Heart right ventricle (tissue), 16 donors: Measurements from ENCODE around the gene CRELD2. TPM values are rescaled to one million over a fixed set of nuclear protein-coding genes. Genes with fewer than 3 reads are reported as not detected.

ENCODE experiments used
- ATAC-seq, 8 donors: fragments of 200-7000 bp; cut with Tn5 transposase; one replicate each; pipeline ENCODE4 v1.9.1; 2020; ENCODE audit warnings: mild to moderate bottlenecking in 8 of 8, moderate library complexity in 8 of 8, moderate number of reproducible peaks in 1 of 8
- DNase-seq, 2 donors: peaks; one replicate each; pipeline ENCODE4 v3.0.0-alpha.2; 2020
- H3K27ac ChIP-seq, 10 donors: fragments of 200-600 bp; sonication (generic) in 2 of 10; one replicate each; pipeline versions ENCODE4 v1.5.0 to v1.8.0; 2020 to 2022; ENCODE audit warnings: mild to moderate bottlenecking in 3 of 10
- H3K27me3 ChIP-seq, 7 donors: fragments of 200-600 bp; one replicate each; pipeline ENCODE4 v1.8.0; 2021 to 2022; ENCODE audit warnings: mild to moderate bottlenecking in 2 of 7
- H3K36me3 ChIP-seq, 9 donors: fragments of 200-600 bp; sonication (generic) in 1 of 9; one replicate each; pipeline versions ENCODE4 v1.5.0 to v1.8.0; 2020 to 2022; ENCODE audit warnings: mild to moderate bottlenecking in 2 of 9
- H3K4me1 ChIP-seq, 9 donors: fragments of 200-600 bp; sonication (generic) in 1 of 9; one replicate each; pipeline versions ENCODE4 v1.5.0 to v1.8.0; 2020 to 2022; ENCODE audit warnings: mild to moderate bottlenecking in 4 of 9
- H3K4me3 ChIP-seq, 10 donors: fragments of 200-600 bp; sonication (generic) in 2 of 10; one replicate each; pipeline versions ENCODE4 v1.5.0 to v1.8.0; 2020 to 2022; ENCODE audit warnings: mild to moderate bottlenecking in 7 of 10, moderate library complexity in 2 of 10
- H3K9me3 ChIP-seq, 11 donors: fragments of 200-600 bp in 10 of 11; sonication (generic) in 2 of 11; one replicate each; pipeline versions ENCODE4 v1.5.0 to v1.8.0; 2013 to 2022; ENCODE audit warnings: mild to moderate bottlenecking in 2 of 11, control low read depth in 1 of 11, moderate library complexity in 1 of 11
- CTCF ChIP-seq, 9 donors: fragments of 200-600 bp; sonication (generic) in 2 of 9; IDR thresholded peaks; one replicate each; pipeline versions ENCODE4 v1.5.0 to v1.8.0; 2021 to 2022; ENCODE audit warnings: antibody characterized with exemption in 9 of 9, mild to moderate bottlenecking in 5 of 9, moderate library complexity in 1 of 9
- WGBS, 2 donors: extraction: QIAGEN DNeasy Blood & Tissue Kit; methylation state at CpG; one replicate each; pipeline ENCODE4 v1.1.7; 2013; ENCODE audit warnings: inconsistent platforms in 1 of 2; 5-methylcytosine and 5-hydroxymethylcytosine counted together
- intact Hi-C, 10 donors: fragments of 100-400 bp; cut with DNase I; formaldehyde crosslinking; loops; one replicate each; pipeline versions ENCODE4 v1.11.1 to v1.14.2; 2022
- polyA plus RNA-seq, 2 donors: library from polyadenylated mRNA; stranded (reverse); fragments of 200-250 nt; gene quantifications; one replicate each; pipeline ENCODE4 v1.2.3, GENCODE V29; 2013
- total RNA-seq, 10 donors: library from RNA; stranded (reverse); fragmentation: NEBNext Ultra II Directional in 3 of 10; extraction: Animal tissue kit (Norgen Biotek cat#: 25700) in 3 of 10; gene quantifications; one replicate each; pipeline versions ENCODE4 v1.2.1 to v1.2.4, GENCODE V29; 2021 to 2023
- donor health status: Arrhythmogenic right ventricular cardiomyopathy.
- donor health status: ischemic (EF 13 %, LVEDD 7.1; RV severe dilation, severe dysfunction).
- donor health status: healthy with polysubstance abuse.
- donor health status: DM: no; HTN: yes; CAD: no.
- donor health status: DM: no; HTN: no; CAD: no.
- donor health status: ischemic (EF 25% LVEDD 6.9; RV normal size, moderate dysfunction).
- donor health status: ischemic (EF 25% LVEDD 5.7; RV mildly dilated, moderate dysfunction).
- donor health status: healthy.
- donor health status: DM: yes; HTN: yes; CAD: no.
- donor health status: Ischemic cardiomyopathy.
- donor health status: ischemic (EF 35%, LVEDD 5.7; RV mildly dilated, moderate dysfunction).
- donor health status: nonischemic (EF 11% LVEDD 7.7; RV severe dilation, severe dysfunction).
- donor health status: DM: yes; HTN: yes; CAD: no.
- donor health status: PGD.
- donor health status: ischemic (EF 29% LVEDD 5.4; RV normal size, mild dysfunction).
- donor health status: nonischemic (EF 23%, LVEDD 6.1; RV moderate dilation, normal function).

The CRELD2 gene
- total and polyA plus RNA-seq, 12 donors = 11.0 to 90.0 (median 19.2) TPM

DNA sequence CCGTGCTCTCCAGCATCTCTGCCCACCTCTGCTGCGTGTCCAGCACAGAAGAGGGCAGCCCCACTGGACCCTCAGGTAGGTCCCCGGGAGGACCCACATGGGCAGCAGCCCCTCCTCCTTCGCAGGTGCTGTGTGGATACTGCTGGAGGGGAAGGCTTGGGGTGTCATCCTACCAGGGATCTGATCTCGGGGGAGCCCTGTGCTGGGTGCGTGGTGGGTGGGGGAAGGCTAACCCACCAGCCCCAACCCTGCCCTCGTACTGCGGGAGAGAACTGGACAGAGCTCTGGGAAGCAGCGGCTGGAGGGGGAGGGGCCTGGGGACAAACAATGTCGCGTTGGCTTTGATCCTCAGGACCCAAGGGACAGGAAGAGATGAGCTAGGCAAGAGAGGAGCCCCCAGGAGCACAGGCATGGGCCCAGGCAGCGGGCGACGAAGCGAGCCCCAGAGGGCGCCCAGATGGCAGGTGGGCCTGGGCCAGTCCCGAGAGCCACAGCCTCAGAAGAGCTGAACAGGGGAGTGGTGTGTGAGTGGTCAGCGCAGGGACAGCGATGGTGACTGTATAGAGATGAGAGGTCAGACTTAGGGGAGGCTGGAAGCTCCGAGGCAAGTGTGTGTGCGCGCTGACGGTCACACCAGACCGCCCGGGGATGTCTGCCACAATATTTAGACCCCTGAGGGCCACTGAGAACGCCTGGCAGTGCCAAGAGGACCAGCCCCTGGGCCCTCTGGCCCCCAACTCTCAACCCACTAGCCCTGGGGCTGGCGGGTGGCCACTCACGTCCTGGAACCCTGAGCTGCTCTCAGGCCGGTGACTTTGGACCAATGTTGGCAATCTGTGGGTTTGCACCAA lies 40.7 kb downstream of the CRELD2 start:
- no peak for ATAC-seq
- TF ChIP-seq CTCF (IDR thresholded peaks at IDR 0.05) = no peak
- H3K4me3 ChIP-seq = peak overlapping the region; percentile 30 to 97 (median 88)
- WGBS, 2 donors = 66 to 70% methylated on average over 29 of the region's 29 CpGs
- DNase-seq = peak; percentile 26 to 32
- H3K27me3 ChIP-seq = no peaks in the 10 kb centered on the region
- peak overlapping the region in 9 of 10 donors; percentile 85 to 99 (median 98) for H3K27ac ChIP-seq
- H3K9me3 ChIP-seq = no peaks in the 10 kb centered on the region
- H3K36me3 ChIP-seq = peaks cover 0 to 28% (median 17%) of the 10 kb centered on the region in 9 donors
- H3K4me1 ChIP-seq = peaks cover 39 to 61% (median 51%) of the 10 kb centered on the region in 9 donors
- intact Hi-C loops = no loop called here

DNA sequence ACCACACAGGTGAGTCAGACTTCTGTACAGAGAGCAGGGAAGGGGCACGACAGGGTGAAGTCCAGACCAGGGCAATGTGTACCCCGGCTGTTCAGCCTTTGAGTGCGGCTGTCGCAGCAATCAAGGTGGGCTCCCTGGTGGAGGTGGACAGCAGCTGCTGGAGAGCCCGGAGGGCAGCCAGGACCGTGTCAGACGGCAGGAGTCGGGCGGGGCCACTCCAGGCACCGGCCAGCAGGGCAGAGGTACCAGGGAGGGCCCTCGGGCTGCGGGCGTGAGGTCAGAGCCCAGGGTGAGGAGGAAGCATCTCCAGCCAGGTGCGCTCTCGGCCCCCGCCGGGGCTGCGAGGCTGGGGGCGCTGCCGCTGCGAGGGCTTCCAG lies 41.3 kb downstream of the CRELD2 start:
- TF ChIP-seq CTCF (IDR thresholded peaks at IDR 0.05) = peak in 1 of 9 donors; percentile 22
- ATAC-seq = peak in 4 of 8 donors; percentile 0 to 11 (median 3)
- peak in 1 of 2 donors; percentile 59 for DNase-seq
- no peaks in the 10 kb centered on the region for H3K27me3 ChIP-seq
- peak overlapping the region; percentile 85 to 100 (median 98) for H3K27ac ChIP-seq
- no peaks in the 10 kb centered on the region for H3K9me3 ChIP-seq
- peak overlapping the region; percentile 30 to 97 (median 88) for H3K4me3 ChIP-seq
- H3K4me1 ChIP-seq = peaks cover 37 to 61% (median 51%) of the 10 kb centered on the region in 9 donors
- WGBS, 2 donors = 11 to 14% methylated on average over 21 of the region's 21 CpGs
- intact Hi-C loops = loop anchor here in 6 of 10 donors (1.0 to 2.0 kb wide), 4 partner anchors 21 to 41 kb away; partner anchors contain the start of genes ALG12 (in 1 of the 6) and CRELD2 (in 1 of the 6)
- peaks cover 0 to 34% (median 17%) of the 10 kb centered on the region in 9 donors for H3K36me3 ChIP-seq

DNA sequence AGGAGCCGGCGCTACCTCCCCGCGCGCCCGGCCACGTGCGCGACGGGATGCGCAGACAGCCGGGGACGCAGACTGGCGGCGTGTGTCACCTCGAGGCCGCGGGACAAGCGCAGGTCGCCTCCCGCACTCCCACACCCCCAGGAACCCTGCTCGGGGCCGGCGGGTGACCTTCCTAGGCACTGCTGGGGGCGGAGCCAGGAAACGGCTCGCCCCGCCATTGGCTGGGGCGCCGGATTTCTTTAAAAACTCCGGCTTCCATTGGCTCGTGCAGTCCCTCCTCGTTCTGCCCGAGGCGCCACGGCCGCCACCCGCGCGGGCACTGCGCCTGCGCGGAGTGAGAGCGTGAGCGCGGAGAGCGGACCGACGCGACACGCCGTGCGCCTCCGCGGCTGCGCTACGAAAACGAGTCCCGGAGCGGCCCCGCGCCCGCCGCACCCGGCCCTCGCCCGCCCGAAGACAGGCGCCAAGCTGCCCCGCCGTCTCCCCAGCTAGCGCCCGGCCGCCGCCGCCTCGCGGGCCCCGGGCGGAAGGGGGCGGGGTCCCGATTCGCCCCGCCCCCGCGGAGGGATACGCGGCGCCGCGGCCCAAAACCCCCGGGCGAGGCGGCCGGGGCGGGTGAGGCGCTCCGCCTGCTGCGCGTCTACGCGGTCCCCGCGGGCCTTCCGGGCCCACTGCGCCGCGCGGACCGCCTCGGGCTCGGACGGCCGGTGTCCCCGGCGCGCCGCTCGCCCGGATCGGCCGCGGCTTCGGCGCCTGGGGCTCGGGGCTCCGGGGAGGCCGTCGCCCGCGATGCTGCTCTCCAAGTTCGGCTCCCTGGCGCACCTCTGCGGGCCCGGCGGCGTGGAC lies 41.9 kb downstream of the CRELD2 start, which contains the start of gene PIM3:
Gene PIM3 (plus strand): TSS at position 614 of the 846 bp plus-strand sequence. CDS start 176 bp downstream, at position 790.
- intact Hi-C loops = loop anchor here in 6 of 10 donors (1.0 to 2.0 kb wide), 5 partner anchors 22 to 42 kb away; partner anchors contain the start of genes ALG12 (in 1 of the 6) and CRELD2 (in 1 of the 6)
- Histone ChIP-seq H3K4me1 (peaks cover 33 to 61% (median 51%) of the 10 kb centered on the region in 9 donors), H3K9me3 (no peaks in the 10 kb centered on the region), H3K27ac (peak within 1 kb of the TSS; percentile 86 to 100 (median 98)), H3K36me3 (peaks cover 0 to 40% (median 17%) of the 10 kb centered on the region in 9 donors), H3K27me3 (no peaks in the 10 kb centered on the region), H3K4me3 (peak within 1 kb of the TSS; percentile 82 to 97 (median 89))
- DNase-seq (peak; percentile 94 to 95), ATAC-seq (peak; percentile 79 to 94 (median 88))
- TF ChIP-seq CTCF (IDR thresholded peaks at IDR 0.05) = no peak
- 0 to 1% methylated on average over 77 to 136 of the region's 137 CpGs for WGBS, 2 donors
